GM12875 (cell line): ENCODE data around the gene FAM3A.

ENCODE experiments used
- H3K4me3 ChIP-seq: one replicate; pipeline ENCODE4 v1.5.1; 2011; ENCODE audit warnings: low read depth, low read length, control low read depth
- CTCF ChIP-seq: IDR thresholded peaks from 2 replicates; pipeline ENCODE4 v1.5.1; 2011; ENCODE audit warnings: low read depth, mild to moderate bottlenecking, control low read depth, inconsistent platforms, low read length, moderate library complexity, borderline replicate concordance; ENCODE audit not compliant: insufficient read depth

The FAM3A gene

GRCh38 chrX:154526901-154527675, 11.1 kb upstream of the FAM3A start:
- peak; percentile 46; the same call in 1 of the 2 replicates for TF ChIP-seq CTCF
- H3K4me3 ChIP-seq = no peak overlapping the region

DNA sequence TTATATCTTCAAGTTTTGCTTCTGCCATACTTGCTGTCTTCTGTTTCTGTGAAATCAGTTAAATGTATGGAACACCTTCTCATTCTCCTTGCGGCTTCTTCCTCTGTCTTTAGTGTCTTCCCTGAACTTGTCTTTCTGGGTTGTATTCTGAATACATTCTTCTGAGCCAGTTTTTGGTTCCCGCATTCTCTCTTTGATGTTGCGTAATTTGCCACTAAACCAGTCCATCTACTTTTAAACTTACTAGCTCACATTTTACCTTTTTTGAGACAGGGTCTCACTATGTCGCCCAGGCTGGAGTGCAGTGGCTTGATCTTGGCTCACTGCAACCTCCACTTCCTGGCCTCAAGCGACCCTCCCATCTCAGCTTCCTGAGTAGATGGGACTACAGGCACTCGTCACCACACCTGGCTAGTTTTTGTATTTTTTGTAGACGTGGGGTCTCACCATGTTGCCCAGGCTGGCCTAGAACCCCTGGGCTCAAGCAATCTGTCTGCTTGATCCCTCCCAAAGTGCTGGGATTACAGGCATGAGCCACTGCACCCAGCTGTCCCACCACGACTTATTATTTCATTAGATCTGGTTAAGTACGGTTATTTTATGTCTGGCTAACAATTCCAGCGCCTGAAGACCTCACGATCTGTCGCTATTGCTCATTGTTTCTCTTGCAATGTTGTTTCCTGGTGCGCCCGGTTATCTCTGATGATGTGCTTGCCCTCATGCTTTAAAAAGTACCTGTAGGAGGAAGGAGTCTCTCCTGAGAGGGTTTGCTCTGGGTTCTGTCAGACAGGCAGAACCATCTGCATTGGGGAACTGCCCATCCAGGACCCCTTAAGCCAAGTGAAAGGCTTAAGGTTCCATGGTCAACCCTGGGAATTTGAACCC, 9.8 kb upstream of the FAM3A start:
- TF ChIP-seq CTCF = no peak
- H3K4me3 ChIP-seq = no peak overlapping the region

- no peak for TF ChIP-seq CTCF
- H3K4me3 ChIP-seq = no peak overlapping the region
Observed at GRCh38 chrX:154519389-154519788, 3.4 kb upstream of the FAM3A start.

- no peak for TF ChIP-seq CTCF
- no peak overlapping the region for H3K4me3 ChIP-seq
Observed at GRCh38 chrX:154517101-154517781, 1.2 kb upstream of the FAM3A start.

DNA sequence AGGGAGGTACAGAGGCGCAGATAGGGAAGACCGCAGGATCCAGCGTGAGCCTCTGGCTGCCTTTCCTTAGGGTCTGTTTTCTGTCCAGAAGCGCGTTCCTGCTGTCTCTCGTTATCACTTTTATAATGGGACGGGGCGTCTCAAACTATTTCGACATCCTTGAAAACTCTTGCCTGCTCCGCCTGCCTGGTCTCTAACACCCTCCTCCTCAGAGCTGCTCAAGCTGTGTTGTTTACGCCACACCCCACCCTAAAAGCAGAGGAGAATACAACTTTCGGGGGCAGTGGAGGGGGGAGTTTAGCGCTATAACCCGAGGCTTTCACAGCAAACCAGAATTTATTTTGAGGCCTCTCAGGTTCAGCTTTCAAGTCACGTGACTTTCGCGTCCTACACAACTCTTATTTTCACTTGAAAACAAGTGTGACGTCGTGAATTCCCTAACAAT, 646 bp upstream of the FAM3A start:
- no peak for TF ChIP-seq CTCF
- peak overlapping the region; percentile 63 for H3K4me3 ChIP-seq

DNA sequence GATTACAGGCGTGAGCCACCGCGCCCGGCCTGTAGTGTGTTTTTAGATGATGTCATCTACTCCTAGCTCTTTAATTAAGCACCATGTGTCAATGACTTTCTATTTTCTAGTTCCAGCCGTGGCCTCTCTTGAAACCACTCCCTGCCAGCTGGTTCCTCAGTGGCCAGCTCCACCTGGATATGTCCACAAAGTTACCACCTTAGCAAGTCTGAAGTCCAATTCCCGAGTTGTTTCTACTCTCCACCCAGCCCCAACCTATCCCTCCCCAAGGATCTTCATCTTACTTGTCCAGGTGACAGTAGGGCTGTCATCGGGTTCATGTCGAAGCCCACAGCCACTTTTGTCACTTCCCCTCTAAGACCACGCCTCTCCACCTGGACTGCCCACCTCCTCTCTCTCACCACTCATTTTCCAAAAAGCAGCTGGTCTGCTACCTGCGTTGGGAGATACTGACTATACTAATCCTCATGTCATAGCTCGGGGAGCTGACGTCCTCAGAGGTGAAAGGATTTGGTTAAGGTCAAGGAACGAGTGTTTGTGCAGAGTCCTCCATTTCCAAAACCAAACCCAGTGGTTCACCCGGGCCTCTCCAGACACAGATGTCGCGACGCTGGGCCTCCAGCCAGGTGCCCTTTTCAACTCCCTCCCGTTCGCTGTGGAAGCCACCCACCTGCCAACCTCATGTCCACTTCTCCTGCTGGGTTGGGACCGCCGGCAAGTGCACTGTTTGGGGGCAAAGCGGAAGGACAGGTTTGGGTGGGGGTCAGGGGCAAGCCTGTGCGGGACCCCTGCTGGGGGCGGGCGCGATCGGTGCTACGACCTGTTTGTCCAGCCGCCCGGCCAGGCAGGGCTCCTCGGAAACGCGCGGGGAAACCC, 704 bp downstream of the FAM3A start:
- TF ChIP-seq CTCF = no peak
- peak overlapping the region; percentile 68 for H3K4me3 ChIP-seq
